ENCODE data around the gene PAOX.

PAOX gene

DNA sequence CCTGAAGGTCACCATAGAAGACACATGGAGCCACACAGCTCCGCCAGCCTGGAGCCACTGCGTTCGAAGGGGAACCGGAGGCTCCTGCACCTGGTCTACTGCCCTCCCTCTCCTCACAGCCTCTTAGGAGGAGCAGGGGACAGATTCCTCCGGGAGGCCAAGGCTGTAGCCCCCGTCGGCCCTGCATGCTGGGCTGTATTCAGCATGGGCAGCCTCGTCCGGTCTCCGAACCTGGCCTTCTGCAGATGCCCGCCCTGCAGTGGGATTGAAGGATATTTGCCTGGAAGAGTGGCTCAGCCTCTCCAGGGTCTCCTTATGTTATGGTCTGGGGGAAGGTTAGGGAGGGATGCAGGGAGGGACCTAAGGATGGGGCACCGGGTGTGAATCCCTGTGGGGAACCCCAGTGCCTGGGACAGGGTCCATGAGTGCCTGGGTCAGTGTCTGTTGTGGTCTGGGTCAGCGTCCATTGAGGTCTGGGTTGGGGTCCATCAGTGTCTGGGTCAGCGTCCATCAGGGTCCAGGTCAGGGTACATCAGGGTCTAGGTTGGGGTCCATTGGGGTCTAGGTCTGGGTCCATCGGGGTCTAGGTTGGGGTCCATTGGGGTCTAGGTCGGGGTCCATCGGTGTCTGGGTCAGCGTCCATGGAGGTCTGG lies 61.7 kb downstream of the PAOX start:
- DNase-seq = no peak
